Progenitor cell of endocrine pancreas (in vitro differentiated cells): Measurements from ENCODE around the gene DSCAML1. TPM values are rescaled to one million over a fixed set of nuclear protein-coding genes. Genes with fewer than 3 reads are reported as not detected.

Experiments
- DNase-seq: peaks from one replicate; pipeline ENCODE4 v3.0.0; 2021; ENCODE audit warnings: low spot score; ENCODE audit not compliant: unreplicated experiment
- H3K27ac Mint-ChIP-seq: 2 replicates; pipeline ENCODE4 v1.8.0; 2021; ENCODE audit warnings: mild to moderate bottlenecking, moderate library complexity, mixed read lengths
- H3K27me3 Mint-ChIP-seq: 2 replicates; pipeline ENCODE4 v1.8.0; 2021; ENCODE audit warnings: mixed read lengths
- H3K36me3 Mint-ChIP-seq: 2 replicates; pipeline ENCODE4 v1.8.0; 2022; ENCODE audit warnings: mixed read lengths; ENCODE audit not compliant: insufficient read depth
- H3K4me1 Mint-ChIP-seq: 2 replicates; pipeline ENCODE4 v1.8.0; 2021; ENCODE audit warnings: low read depth, mixed read lengths
- H3K4me3 Mint-ChIP-seq: 2 replicates; pipeline ENCODE4 v1.8.0; 2021; ENCODE audit warnings: low read depth, mild to moderate bottlenecking, moderate library complexity, mixed read lengths
- H3K9me3 Mint-ChIP-seq: 2 replicates; pipeline ENCODE4 v1.8.0; 2021; ENCODE audit warnings: low read depth, mixed read lengths
- total RNA-seq: library from RNA; stranded (reverse); gene quantifications from 2 replicates; pipeline ENCODE4 v1.2.1, GENCODE V29; 2021
- TF ChIP-seq, protein P1 (sequence below): fragments of 200-600 bp; sonication (generic); IDR thresholded peaks from one replicate; pipeline ENCODE4 v1.5.0; 2021; ENCODE audit warnings: antibody characterized with exemption, mild to moderate bottlenecking; ENCODE audit not compliant: unreplicated experiment

DSCAML1 gene
- total RNA-seq, 1 donor from 2014 or later = 2.7 TPM

DNA sequence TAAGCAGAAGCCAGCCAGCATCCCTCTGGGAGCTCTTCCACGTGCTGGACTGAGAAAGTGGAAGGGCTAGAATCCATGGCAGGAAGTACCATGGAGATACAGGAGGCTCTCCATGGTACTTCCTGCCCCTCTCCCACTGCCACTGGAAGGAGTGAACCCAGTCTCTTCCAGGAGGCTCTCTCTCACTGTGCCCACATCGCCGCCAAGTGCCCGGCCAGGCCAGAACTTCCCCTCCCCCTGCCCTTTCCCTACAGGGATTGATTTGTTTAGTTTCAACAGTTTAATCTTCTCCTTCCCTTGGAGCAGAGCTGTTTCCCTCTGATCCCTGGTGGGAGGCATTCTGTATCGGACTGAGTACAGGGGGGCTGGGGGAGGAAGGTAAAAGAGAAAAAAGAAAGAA is 133.6 kb downstream of the DSCAML1 start:
- Mint-ChIP-seq H3K4me1 (peaks cover 17% of the 10 kb centered on the region), H3K9me3 (no peaks in the 10 kb centered on the region), H3K27me3 (peaks cover 27% of the 10 kb centered on the region), H3K4me3 (no peak overlapping the region), H3K27ac (peak overlapping the region; percentile 38), H3K36me3 (no peaks in the 10 kb centered on the region)
- TF ChIP-seq, protein P1, sequence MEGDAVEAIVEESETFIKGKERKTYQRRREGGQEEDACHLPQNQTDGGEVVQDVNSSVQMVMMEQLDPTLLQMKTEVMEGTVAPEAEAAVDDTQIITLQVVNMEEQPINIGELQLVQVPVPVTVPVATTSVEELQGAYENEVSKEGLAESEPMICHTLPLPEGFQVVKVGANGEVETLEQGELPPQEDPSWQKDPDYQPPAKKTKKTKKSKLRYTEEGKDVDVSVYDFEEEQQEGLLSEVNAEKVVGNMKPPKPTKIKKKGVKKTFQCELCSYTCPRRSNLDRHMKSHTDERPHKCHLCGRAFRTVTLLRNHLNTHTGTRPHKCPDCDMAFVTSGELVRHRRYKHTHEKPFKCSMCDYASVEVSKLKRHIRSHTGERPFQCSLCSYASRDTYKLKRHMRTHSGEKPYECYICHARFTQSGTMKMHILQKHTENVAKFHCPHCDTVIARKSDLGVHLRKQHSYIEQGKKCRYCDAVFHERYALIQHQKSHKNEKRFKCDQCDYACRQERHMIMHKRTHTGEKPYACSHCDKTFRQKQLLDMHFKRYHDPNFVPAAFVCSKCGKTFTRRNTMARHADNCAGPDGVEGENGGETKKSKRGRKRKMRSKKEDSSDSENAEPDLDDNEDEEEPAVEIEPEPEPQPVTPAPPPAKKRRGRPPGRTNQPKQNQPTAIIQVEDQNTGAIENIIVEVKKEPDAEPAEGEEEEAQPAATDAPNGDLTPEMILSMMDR = no peak
- no peak for DNase-seq

DNA sequence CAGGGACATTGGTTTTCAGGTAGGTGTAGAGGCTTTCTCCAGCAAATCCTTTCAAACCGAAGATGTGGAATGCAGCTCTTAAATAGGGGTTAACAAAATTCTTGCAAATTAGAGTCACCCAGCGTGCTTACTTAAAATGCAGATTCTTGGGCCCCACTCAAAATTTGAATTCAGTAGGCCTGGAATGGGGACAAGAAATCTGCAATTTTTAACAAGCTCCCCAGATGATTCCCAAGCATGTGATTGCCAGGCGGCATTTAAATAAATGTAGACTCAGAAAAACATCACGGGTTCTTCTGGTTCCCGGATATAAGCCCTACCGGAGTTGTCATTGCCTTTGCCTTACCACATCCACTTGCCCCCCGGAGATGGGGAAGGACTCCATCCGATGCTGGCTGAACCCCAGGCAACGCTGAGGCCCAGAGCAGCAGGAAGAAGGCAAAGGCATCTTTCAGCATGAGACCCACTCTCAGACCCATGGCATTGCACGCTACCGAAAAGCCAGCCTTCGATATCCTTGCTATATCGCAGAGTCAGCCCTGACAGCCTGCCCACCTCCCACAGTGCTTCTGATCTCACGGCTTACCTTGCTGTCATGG is 134.2 kb downstream of the DSCAML1 start:
- Mint-ChIP-seq H3K27ac (no peak overlapping the region), H3K27me3 (peaks cover 26% of the 10 kb centered on the region)

DNA sequence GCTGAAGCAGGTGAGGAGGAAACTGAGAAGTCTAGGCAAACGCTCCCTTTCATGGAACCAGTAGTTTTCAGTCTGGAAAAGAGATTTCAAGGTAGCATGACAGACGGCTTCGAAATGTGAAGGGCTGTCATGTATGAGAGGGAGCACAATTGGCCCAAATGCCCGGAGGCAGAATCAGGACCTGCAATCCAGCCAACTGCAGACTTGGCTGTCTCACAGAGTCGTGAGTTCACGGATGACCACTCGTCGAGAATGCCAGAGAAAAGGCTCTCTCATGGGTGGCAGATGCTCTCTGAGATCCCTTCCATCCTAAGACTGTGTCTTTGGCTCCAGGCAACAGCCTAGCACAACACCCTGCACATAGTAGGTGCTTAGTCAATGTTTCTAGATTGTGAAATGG is 134.8 kb downstream of the DSCAML1 start:
- Mint-ChIP-seq H3K27ac (no peak overlapping the region), H3K36me3 (no peaks in the 10 kb centered on the region), H3K4me1 (peaks cover 17% of the 10 kb centered on the region), H3K9me3 (no peaks in the 10 kb centered on the region), H3K27me3 (peaks cover 24% of the 10 kb centered on the region), H3K4me3 (no peak overlapping the region)
- TF ChIP-seq, protein P1 = no peak
- no peak for DNase-seq

More for the DNA sequence above, 134.2 kb downstream of the DSCAML1 start:
- Mint-ChIP-seq H3K9me3 (no peaks in the 10 kb centered on the region), H3K36me3 (no peaks in the 10 kb centered on the region), H3K4me1 (peaks cover 17% of the 10 kb centered on the region), H3K4me3 (no peak overlapping the region)
- DNase-seq = no peak
- TF ChIP-seq, protein P1 = no peak

DNA sequence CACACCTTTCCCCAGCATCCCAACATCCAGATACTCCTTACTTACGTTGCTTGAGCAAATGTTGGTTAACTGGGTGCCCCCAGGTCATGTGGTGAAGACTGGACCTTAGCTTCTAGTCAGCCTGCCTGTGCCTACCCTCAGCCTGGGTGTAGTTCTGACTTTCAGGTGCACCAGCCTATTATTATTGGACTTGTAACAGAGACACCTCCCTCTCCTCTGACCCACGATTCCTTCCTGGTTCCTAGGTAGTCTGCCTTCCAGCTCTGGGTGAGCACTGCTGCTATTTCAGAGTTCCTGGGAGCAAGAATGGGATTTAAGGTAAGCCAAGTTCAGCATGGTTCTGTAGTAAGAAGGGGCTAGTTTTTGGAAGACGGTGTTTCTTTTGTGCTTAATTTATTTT is 138.2 kb downstream of the DSCAML1 start:
- Mint-ChIP-seq H3K36me3 (no peaks in the 10 kb centered on the region), H3K9me3 (no peaks in the 10 kb centered on the region), H3K4me3 (no peak overlapping the region), H3K27me3 (peaks cover 27% of the 10 kb centered on the region), H3K27ac (no peak overlapping the region), H3K4me1 (peaks cover 7% of the 10 kb centered on the region)
- DNase-seq = no peak
- TF ChIP-seq, protein P1 = no peak

DNA sequence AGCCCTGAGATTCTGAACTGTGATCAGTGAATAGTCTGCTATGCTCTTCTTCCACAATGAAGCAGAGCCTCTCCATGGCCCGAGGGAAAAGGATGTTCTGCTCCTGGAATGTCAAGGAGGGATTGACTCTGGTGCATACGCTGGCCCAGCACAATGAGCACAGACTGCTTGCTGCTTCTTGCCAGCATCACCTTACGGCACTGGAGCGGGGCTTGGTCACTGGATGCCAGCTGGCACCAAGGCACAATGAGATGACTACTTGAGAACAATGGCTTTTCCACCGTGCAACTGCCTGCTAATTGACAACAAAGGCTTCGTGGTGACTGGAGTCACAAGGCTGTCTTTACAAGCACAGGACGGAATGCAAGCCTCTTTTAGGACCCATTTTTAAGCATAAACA is 139.2 kb downstream of the DSCAML1 start:
- H3K4me3 Mint-ChIP-seq = no peak overlapping the region
- H3K27me3 Mint-ChIP-seq = peaks cover 27% of the 10 kb centered on the region
- H3K4me1 Mint-ChIP-seq = no peaks in the 10 kb centered on the region
- H3K9me3 Mint-ChIP-seq = no peaks in the 10 kb centered on the region
- no peak overlapping the region for H3K27ac Mint-ChIP-seq
- TF ChIP-seq, protein P1 = no peak
- no peaks in the 10 kb centered on the region for H3K36me3 Mint-ChIP-seq
- DNase-seq = no peak
